WERI-Rb-1 (cell line): ENCODE data around the gene RBPJL.

ENCODE experiments used
- DNase-seq: peaks from one replicate; pipeline ENCODE4 v3.0.0-alpha.2; 2020
- H3K27ac ChIP-seq: fragments of 250-450 bp; sonication (Bioruptor Pico); 2 replicates; pipeline ENCODE4 v1.5.1; 2020; ENCODE audit warnings: mild to moderate bottlenecking, moderate library complexity
- H3K27me3 ChIP-seq: fragments of 250-450 bp; sonication (Bioruptor Pico); 2 replicates; pipeline ENCODE4 v1.5.1; 2021; ENCODE audit warnings: mild to moderate bottlenecking, low read depth, moderate library complexity; ENCODE audit not compliant: insufficient read depth, severe bottlenecking
- H3K36me3 ChIP-seq: fragments of 250-450 bp; sonication (Bioruptor Pico); 2 replicates; pipeline ENCODE4 v1.5.1; 2020; ENCODE audit warnings: mild to moderate bottlenecking, moderate library complexity
- H3K4me3 ChIP-seq: 2 replicates; pipeline ENCODE4 v1.5.1; 2011; ENCODE audit warnings: low read depth, mild to moderate bottlenecking, control low read depth, low read length
- H3K9me3 ChIP-seq: fragments of 250-450 bp; sonication (Bioruptor Pico); 2 replicates; pipeline ENCODE4 v1.5.1; 2021; ENCODE audit warnings: mild to moderate bottlenecking, moderate library complexity; ENCODE audit not compliant: severe bottlenecking
- TF ChIP-seq, protein P1 (sequence below): IDR thresholded peaks from 2 replicates; pipeline ENCODE4 v1.5.1; 2011; ENCODE audit warnings: low read depth, mild to moderate bottlenecking, control low read depth, inconsistent platforms, low read length

RBPJL gene

DNA sequence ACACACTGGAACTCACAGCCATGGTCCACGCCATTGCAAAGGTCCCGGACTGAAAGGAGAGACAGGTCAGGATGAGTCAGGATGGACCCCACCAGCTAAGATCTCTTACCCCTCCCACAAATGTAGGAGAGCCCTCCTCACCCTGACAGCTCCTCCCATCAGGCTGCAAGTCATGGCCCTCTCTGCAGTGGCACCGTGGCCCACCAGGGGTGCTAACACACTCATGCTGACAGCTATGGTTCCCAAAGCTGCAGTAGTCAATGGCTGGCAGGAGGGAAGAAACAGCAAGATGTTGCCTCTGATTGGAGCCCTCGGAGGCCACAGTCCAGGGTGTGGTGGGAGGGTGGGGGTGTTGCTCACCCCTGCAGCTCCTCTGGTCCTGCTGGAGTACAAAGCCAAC lies 5.7 kb upstream of the RBPJL start:
- no peaks in the 10 kb centered on the region for H3K27me3 ChIP-seq
- H3K4me3 ChIP-seq, result no peak overlapping the region
- H3K9me3 ChIP-seq, result no peaks in the 10 kb centered on the region
- peak; percentile 84 for DNase-seq
- no peak overlapping the region for H3K27ac ChIP-seq
- no peaks in the 10 kb centered on the region for H3K36me3 ChIP-seq
- TF ChIP-seq, protein P1, sequence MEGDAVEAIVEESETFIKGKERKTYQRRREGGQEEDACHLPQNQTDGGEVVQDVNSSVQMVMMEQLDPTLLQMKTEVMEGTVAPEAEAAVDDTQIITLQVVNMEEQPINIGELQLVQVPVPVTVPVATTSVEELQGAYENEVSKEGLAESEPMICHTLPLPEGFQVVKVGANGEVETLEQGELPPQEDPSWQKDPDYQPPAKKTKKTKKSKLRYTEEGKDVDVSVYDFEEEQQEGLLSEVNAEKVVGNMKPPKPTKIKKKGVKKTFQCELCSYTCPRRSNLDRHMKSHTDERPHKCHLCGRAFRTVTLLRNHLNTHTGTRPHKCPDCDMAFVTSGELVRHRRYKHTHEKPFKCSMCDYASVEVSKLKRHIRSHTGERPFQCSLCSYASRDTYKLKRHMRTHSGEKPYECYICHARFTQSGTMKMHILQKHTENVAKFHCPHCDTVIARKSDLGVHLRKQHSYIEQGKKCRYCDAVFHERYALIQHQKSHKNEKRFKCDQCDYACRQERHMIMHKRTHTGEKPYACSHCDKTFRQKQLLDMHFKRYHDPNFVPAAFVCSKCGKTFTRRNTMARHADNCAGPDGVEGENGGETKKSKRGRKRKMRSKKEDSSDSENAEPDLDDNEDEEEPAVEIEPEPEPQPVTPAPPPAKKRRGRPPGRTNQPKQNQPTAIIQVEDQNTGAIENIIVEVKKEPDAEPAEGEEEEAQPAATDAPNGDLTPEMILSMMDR, result peak; percentile 83

DNA sequence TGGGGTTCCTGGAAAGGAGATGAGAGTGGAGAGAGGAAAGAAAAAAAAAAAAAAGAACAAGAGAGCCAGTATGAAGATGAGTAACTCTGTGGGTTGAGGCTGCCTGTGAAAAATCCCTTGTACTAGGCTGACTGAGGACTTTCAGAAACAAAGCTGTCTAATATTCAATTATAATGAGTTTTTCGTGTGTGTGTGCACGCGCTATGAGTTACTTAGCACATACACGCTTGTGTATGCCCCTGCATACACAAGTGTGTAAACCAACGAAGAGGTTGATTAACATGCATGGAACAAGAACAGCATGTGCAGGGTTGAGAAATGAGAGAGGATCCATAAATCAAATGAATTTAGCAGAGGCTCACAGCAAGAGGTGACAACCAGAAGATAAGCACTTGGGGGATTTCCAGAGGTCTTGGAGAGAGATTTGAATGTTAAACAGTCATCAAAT lies 4.8 kb upstream of the RBPJL start:
- DNase-seq, result no peak
- no peak overlapping the region for H3K4me3 ChIP-seq
- H3K9me3 ChIP-seq, result no peaks in the 10 kb centered on the region
- H3K36me3 ChIP-seq, result no peaks in the 10 kb centered on the region
- no peaks in the 10 kb centered on the region for H3K27me3 ChIP-seq
- H3K27ac ChIP-seq, result no peak overlapping the region
- TF ChIP-seq, protein P1, result no peak

DNA sequence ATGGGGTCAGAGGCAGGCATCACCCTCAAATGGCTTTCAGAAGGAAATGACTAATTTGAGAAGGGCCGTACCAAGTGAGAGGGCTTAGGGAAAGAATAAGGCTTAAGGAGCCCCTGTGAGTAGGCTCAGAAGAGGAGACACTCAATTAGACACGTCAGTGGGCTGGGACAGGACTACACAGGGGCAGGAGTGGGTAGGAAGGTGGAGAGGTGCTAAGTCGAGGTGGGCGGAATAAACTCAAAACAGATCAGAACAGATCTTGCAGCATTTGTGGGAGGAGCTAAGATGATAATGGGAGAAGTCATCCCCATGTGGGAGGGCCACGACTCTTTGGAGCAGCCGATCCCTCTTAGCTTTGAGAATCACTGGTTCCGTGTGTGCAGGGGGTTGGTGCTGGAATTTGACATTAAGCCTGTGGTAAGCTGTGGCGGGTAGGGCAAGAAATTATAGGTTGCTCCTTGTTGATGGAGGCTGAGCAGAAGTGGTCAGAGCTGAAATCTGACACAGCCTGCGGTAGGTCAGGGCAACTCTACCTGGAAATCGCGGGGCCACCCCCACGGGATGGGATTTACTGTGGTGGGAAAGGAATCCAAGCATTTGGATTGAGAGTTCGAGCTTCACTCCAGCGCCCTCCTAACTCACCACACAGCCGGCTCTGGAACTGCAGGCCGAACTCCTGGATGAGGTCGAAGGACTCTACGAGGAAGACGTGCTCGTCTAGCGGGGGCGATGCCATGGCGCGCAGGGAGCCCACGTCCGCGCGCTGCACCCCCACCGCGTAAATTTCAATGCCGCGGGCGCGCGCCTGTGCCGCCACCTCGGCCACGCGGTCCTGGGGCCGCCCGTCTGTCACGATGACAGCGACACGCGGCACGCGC lies 2.8 kb upstream of the RBPJL start:
- no peak for DNase-seq
- TF ChIP-seq, protein P1, result no peak
- Histone ChIP-seq H3K9me3 (no peaks in the 10 kb centered on the region), H3K4me3 (no peak overlapping the region), H3K27ac (no peak overlapping the region), H3K27me3 (no peaks in the 10 kb centered on the region), H3K36me3 (no peaks in the 10 kb centered on the region)

DNA sequence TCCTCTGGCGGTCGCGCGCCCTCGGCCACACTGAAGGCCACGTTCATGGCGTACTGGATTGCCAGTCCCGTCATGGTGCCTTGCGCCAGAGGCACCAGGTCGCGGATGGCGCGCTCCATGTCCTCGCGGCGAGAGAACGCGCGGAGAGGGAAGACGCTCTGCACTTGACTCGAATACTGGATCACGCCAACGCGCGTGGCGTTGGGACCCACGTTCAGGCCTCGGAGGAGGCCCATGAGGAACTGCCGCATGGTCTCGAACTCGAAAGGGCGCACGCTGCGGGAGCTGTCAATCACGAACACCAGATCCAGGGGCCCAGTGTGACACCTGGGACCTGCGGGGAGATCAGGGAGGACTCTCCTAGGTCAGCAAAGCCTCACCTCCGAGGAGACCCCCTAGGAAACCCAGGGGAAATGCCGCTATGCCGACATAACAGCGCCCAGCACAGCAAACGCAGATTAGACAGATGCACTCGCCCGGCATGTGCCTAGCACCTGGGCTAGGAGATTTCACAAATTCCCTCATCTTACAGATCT lies 2.1 kb upstream of the RBPJL start:
- DNase-seq, result no peak
- TF ChIP-seq, protein P1, result no peak
- H3K4me3 ChIP-seq, result no peak overlapping the region
- no peaks in the 10 kb centered on the region for H3K9me3 ChIP-seq
- H3K27ac ChIP-seq, result no peak overlapping the region
- no peaks in the 10 kb centered on the region for H3K36me3 ChIP-seq
- H3K27me3 ChIP-seq, result no peaks in the 10 kb centered on the region

DNA sequence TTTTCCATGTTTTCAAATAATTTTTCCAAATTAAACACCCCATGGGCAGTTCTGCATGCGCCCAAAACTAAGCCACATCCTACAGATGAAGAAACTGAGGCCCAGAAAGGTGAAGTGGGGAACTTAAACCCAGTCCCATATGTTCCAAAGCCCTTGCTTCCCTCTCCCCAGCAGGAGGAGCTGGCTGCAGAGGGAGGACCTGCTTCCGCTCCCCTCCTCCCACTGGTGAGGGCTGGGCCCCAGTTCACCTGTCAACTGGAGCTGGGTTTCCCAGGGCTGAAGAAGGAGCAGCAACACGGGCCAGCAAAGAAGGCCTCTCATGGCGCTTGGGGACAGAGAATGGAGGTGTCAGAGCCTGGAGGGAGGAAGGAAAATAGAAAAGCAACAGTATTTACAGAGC lies 1.4 kb upstream of the RBPJL start:
- TF ChIP-seq, protein P1, result no peak
- Histone ChIP-seq H3K9me3 (no peaks in the 10 kb centered on the region), H3K36me3 (no peaks in the 10 kb centered on the region), H3K27me3 (no peaks in the 10 kb centered on the region), H3K27ac (no peak overlapping the region), H3K4me3 (no peak overlapping the region)
- no peak for DNase-seq
